ENCODE results near the gene VWA5A. TPM values are rescaled to one million over a fixed set of nuclear protein-coding genes. Genes with fewer than 3 reads are reported as not detected.

VWA5A gene
- total and polyA plus RNA-seq, 2 of the 13 experiments (the other 11 are each of a cell fraction or from before 2014, with no cell fraction given): 1.3 to 1.8 TPM

- TF ChIP-seq ZBTB49 (CRISPR knock-in tag; IDR thresholded peaks at IDR 0.05; ENCODE audit: borderline replicate concordance) (no peak), FOXA3 (CRISPR knock-in tag; IDR thresholded peaks at IDR 0.05) (0 out of 2 replicates have a peak, but pooled peaks have one; percentile 27), MZF1 (CRISPR knock-in tag; IDR thresholded peaks at IDR 0.05; ENCODE audit: borderline replicate concordance) (no peak), THAP7 (CRISPR knock-in tag; IDR thresholded peaks at IDR 0.05) (no peak), NRL (CRISPR knock-in tag; IDR thresholded peaks at IDR 0.05; ENCODE audit: borderline replicate concordance) (no peak), KLF13 (CRISPR knock-in tag; IDR thresholded peaks at IDR 0.05) (0 out of 2 replicates have a peak, but pooled peaks have one; percentile 41), FOSL2 (CRISPR knock-in tag; IDR thresholded peaks at IDR 0.05) (0 out of 2 replicates have a peak, but pooled peaks have one; percentile 8), MIER3 (CRISPR knock-in tag; IDR thresholded peaks at IDR 0.05; ENCODE audit: borderline replicate concordance) (no peak), MAFK (conservative IDR thresholded peaks at IDR 0.05 in 1 of 2, IDR thresholded peaks at IDR 0.05 in 1 of 2; ENCODE audit: low read length in 2 of 2) (no peak), CSRNP1 (CRISPR knock-in tag; IDR thresholded peaks at IDR 0.05) (no peak), ZSCAN31 (CRISPR knock-in tag; IDR thresholded peaks at IDR 0.05; ENCODE audit: low read depth) (0 out of 2 replicates have a peak, but pooled peaks have one; percentile 5), PRMT3 (CRISPR knock-in tag; IDR thresholded peaks at IDR 0.05; ENCODE audit: borderline replicate concordance, low read depth) (no peak), KLF9 (CRISPR knock-in tag; IDR thresholded peaks at IDR 0.05; ENCODE audit: low read depth) (peak; percentile 88; the same call in 1 of the 2 replicates)
Measured at GRCh38 chr11:124069429-124070401, 45.5 kb upstream of the VWA5A start (continued).

Measured in HepG2 (cell line).